AG04450 (cell line): ENCODE data around the gene TMEM221. TPM values are rescaled to one million over a fixed set of nuclear protein-coding genes. Genes with fewer than 3 reads are reported as not detected.

ENCODE experiments used
- CTCF ChIA-PET: fragments of 300-600, 350-600 bp; formaldehyde crosslinking; extraction: SDS; loops from one replicate; lab custom pipeline; 2022; ENCODE audit warnings: antibody characterized with exemption, inconsistent platforms; lab: Charles Lee
- POLR2A ChIA-PET: fragments of 350-600 bp; formaldehyde crosslinking; extraction: SDS; loops from one replicate; lab custom pipeline; 2021; ENCODE audit warnings: antibody characterized with exemption, inconsistent platforms; lab: Yijun Ruan, JAX
- DNase-seq: peaks from one replicate; pipeline ENCODE4 v3.0.0-alpha.2; 2011; ENCODE audit warnings: low read depth, low spot score
- H3K27ac ChIP-seq: one replicate; pipeline ENCODE4 v1.5.1; 2012; ENCODE audit warnings: low read depth, low read length, control low read depth
- H3K27me3 ChIP-seq: one replicate; pipeline ENCODE4 v1.6.0; 2012; ENCODE audit warnings: low read length; ENCODE audit not compliant: control insufficient read depth, insufficient read depth
- H3K4me3 ChIP-seq: 2 replicates; pipeline ENCODE4 v1.5.1; 2011; ENCODE audit warnings: mild to moderate bottlenecking, low read depth, low read length, control low read depth
- H3K9me3 ChIP-seq: 2 replicates; pipeline ENCODE4 v1.5.1; 2012; ENCODE audit warnings: low read length; ENCODE audit not compliant: control insufficient read depth, insufficient read depth
- polyA plus RNA-seq: library from polyadenylated mRNA; depleted of rRNA; stranded (reverse); fragments of >200 nt; gene quantifications from 2 replicates; pipeline ENCODE4 v1.2.3, GENCODE V29; 2011
- TF ChIP-seq, protein P1 (sequence below): IDR thresholded peaks from 2 replicates; pipeline ENCODE4 v1.5.1; 2011; ENCODE audit warnings: low read depth, low read length, control low read depth, inconsistent platforms

The TMEM221 gene
- polyA plus RNA-seq, 1 experiment, result 0.05 TPM

DNA sequence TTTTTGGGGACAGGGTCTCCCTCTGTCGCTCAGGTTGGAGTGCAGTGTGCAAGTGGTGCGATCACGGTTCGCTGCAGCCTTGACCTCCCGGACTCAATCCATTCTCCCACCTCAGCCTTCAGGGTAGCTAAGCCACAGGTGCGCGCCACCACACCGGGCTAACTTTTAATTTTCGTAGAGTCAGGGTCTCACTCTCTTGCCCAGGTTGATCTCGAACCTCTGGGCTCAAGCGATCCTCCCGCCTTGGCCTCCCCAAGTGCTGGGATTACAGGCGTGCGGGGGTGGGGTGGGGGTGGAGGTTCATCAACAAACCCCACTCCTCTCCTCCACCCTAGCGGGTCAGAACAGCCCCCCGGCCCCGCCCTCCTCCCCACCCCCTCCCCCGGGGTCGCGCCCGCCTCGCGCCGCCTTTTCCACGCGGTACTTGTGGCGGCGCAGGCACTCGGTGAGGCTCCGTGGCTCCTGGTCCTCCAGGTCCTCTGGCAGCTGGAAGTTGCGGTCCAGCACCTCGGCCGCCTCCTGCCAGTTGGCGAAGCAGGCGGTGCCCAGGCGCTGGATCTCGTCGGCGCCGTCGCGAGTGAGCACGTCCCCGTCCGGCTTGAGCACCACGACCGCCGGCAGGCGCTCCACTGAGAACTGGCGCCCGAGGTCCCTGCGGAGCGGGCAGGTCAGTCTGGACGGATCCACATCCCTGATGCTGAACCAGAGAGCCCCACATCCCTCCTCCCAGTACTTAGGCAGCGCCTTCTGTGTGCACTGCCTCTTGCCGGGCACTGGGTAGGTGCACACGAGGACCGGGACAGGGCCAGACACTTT lies 7.0 kb upstream of the TMEM221 start:
- Histone ChIP-seq H3K27me3 (peaks cover 39% of the 10 kb centered on the region), H3K9me3 (peaks cover 4% of the 10 kb centered on the region; the same call in 1 of the 2 replicates), H3K4me3 (no peak overlapping the region), H3K27ac (no peak overlapping the region)
- POLR2A ChIA-PET, result no interaction called here
- TF ChIP-seq, protein P1, sequence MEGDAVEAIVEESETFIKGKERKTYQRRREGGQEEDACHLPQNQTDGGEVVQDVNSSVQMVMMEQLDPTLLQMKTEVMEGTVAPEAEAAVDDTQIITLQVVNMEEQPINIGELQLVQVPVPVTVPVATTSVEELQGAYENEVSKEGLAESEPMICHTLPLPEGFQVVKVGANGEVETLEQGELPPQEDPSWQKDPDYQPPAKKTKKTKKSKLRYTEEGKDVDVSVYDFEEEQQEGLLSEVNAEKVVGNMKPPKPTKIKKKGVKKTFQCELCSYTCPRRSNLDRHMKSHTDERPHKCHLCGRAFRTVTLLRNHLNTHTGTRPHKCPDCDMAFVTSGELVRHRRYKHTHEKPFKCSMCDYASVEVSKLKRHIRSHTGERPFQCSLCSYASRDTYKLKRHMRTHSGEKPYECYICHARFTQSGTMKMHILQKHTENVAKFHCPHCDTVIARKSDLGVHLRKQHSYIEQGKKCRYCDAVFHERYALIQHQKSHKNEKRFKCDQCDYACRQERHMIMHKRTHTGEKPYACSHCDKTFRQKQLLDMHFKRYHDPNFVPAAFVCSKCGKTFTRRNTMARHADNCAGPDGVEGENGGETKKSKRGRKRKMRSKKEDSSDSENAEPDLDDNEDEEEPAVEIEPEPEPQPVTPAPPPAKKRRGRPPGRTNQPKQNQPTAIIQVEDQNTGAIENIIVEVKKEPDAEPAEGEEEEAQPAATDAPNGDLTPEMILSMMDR, result no peak
- CTCF ChIA-PET, result no interaction called here
- DNase-seq, result no peak

DNA sequence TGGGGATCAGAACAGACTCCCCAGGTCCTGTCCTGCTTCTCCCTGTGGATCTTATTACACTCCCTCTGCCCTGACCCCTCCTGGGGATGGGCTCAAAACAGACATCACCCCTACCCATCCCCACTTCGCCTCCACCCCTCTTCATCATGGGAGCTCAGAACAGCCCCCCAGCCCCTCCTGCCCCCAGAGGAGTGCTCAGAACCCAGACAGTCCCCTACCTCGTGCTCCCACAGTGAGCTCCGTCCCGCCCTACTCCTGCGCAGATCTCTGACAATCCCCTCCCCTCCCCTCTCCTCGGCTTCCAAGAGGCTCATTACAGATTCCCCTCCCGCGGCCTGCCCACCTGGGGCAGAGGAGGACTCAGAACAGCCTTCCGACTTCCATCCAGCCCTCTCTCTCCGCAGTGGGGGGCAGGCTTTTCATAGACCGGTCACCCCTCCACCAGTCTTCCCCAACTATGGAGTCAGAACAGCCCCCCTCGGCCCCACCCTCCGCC lies 6.2 kb upstream of the TMEM221 start:
- Histone ChIP-seq H3K9me3 (peaks cover 4% of the 10 kb centered on the region; the same call in 1 of the 2 replicates), H3K27me3 (peaks cover 37% of the 10 kb centered on the region), H3K4me3 (no peak overlapping the region), H3K27ac (no peak overlapping the region)
- ChIA-PET POLR2A (no interaction called here), CTCF (interaction anchor here (1.0 kb wide), 1 partner anchor 320 kb away, joined by 3 read pairs; no protein-coding TSS in a partner anchor)
- TF ChIP-seq, protein P1, result no peak
- no peak for DNase-seq

DNA sequence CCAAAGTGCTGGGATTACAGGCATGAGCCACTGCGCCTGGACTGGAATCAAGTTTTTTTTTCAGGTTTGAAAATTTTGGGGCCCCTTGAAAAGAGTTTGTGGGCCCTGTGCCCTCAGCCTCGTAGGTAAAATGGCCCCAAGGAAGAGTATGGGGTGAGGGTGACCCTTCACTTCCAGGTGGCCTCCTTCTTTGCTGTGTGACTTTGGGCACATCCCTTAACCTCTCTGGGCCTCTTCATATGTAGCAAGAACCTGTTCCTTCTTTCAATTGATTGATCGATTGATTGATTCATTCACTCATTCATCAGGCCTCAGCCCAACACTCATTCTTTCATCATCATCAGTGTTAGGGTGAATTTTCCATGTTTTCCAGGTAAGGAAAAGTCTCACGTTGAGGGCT lies 3.4 kb upstream of the TMEM221 start:
- Histone ChIP-seq H3K9me3 (peaks cover 4% of the 10 kb centered on the region; the same call in 1 of the 2 replicates), H3K4me3 (no peak overlapping the region), H3K27me3 (peaks cover 43% of the 10 kb centered on the region), H3K27ac (no peak overlapping the region)
- TF ChIP-seq, protein P1, result no peak
- DNase-seq, result no peak
- POLR2A ChIA-PET, result no interaction called here
- CTCF ChIA-PET, result interaction anchor here (0.6 to 1.1 kb wide), 2 partner anchors 26 to 315 kb away, joined by 3 to 5 read pairs; no protein-coding TSS in a partner anchor

DNA sequence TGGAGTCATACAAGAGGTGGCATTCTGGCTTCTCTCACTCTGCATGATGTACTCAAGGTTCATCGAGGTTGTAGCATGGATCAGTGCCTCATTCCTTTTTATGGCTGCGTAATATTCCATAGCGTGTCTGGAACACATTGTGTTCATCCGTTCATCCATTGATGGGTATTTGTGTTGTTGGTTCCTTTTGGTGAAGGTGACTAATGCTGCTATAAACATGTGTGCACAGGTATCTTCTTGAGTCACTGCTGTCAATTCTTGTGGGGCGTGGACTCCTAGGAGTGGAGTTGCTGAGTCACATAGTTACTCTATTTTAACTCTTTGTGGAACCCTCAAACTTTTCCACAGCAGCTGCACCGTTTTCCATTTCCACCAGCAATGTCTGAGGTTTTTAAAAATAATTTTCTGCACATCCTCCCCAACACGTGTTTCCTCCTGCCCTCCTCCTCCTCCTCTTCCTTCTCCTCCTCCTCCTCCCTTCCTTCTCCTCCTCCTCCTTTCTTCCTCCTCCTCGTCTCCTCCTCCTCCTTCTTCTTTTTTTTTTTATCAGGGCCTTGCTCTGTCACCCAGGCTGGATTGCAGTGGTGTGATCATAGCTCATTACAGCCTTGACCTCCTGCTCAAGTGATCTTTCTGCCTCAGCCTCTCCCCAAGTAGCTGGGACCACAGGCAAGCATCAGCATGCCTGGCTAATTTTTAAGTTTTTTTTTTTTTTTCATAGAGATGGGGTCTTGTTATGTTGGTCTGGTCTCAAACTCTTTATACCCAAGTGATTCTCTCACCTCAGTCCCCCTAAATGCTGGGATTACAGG lies 2.0 kb upstream of the TMEM221 start:
- TF ChIP-seq, protein P1, result no peak
- Histone ChIP-seq H3K4me3 (no peak overlapping the region), H3K27me3 (peaks cover 39% of the 10 kb centered on the region), H3K9me3 (peaks cover 4% of the 10 kb centered on the region; the same call in 1 of the 2 replicates), H3K27ac (no peak overlapping the region)
- no peak for DNase-seq
- ChIA-PET CTCF (interaction anchor here (1.1 kb wide), 1 partner anchor 25 kb away, joined by 5 read pairs; no protein-coding TSS in a partner anchor), POLR2A (no interaction called here)
